Endodermal cell (in vitro differentiated cells): ENCODE measurements around the gene HSD3B2. TPM values are rescaled to one million over a fixed set of nuclear protein-coding genes. Genes with fewer than 3 reads are reported as not detected.
A peak's percentile ranks its signal among the peaks of the same experiment; 100 is the strongest.

Experiments
- DNase-seq: peaks from one replicate; pipeline ENCODE4 v3.0.0-alpha.2; 2017
- H3K27ac ChIP-seq: 2 replicates; pipeline ENCODE4 v1.5.1; 2013; ENCODE audit warnings: mild to moderate bottlenecking, low read depth, low read length, moderate library complexity
- H3K27me3 ChIP-seq: 2 replicates; pipeline ENCODE4 v1.6.1; 2013; ENCODE audit warnings: mild to moderate bottlenecking, low read length, moderate library complexity; ENCODE audit not compliant: insufficient read depth, control insufficient read depth, poor library complexity, severe bottlenecking
- H3K36me3 ChIP-seq: 2 replicates; pipeline ENCODE4 v1.7.0; 2013; ENCODE audit warnings: mild to moderate bottlenecking, low read length, moderate library complexity; ENCODE audit not compliant: control insufficient read depth, insufficient read depth
- H3K4me1 ChIP-seq: one replicate; pipeline ENCODE4 v1.7.0; 2013; ENCODE audit warnings: low read length; ENCODE audit not compliant: control insufficient read depth, insufficient read depth
- H3K4me3 ChIP-seq: 2 replicates; pipeline ENCODE4 v1.5.1; 2013; ENCODE audit warnings: mild to moderate bottlenecking, low read length, moderate library complexity
- H3K9ac ChIP-seq: 2 replicates; pipeline ENCODE4 v1.6.1; 2013; ENCODE audit warnings: mild to moderate bottlenecking, low read length, moderate library complexity; ENCODE audit not compliant: poor library complexity, severe bottlenecking; ENCODE audit errors: extremely low read depth
- H3K9me3 ChIP-seq: 2 replicates; pipeline ENCODE4 v1.6.1; 2013; ENCODE audit warnings: mild to moderate bottlenecking, low read length, moderate library complexity; ENCODE audit not compliant: control insufficient read depth
- H3K27ac Mint-ChIP-seq: 2 replicates; pipeline ENCODE4 v1.8.0; 2020; ENCODE audit warnings: mixed read lengths
- H3K27me3 Mint-ChIP-seq: 2 replicates; pipeline ENCODE4 v1.8.0; 2021; ENCODE audit warnings: mild to moderate bottlenecking, mixed read lengths; ENCODE audit not compliant: insufficient read depth
- H3K36me3 Mint-ChIP-seq: 2 replicates; pipeline ENCODE4 v1.8.0; 2020; ENCODE audit warnings: low read depth, mixed read lengths
- H3K4me1 Mint-ChIP-seq: 2 replicates; pipeline ENCODE4 v1.8.0; 2020; ENCODE audit warnings: mixed read lengths
- H3K4me3 Mint-ChIP-seq: 2 replicates; pipeline ENCODE4 v1.8.0; 2020; ENCODE audit warnings: mild to moderate bottlenecking, moderate library complexity, mixed read lengths
- H3K9me3 Mint-ChIP-seq: 2 replicates; pipeline ENCODE4 v1.8.0; 2020; ENCODE audit warnings: mild to moderate bottlenecking, mixed read lengths
- WGBS, 2 experiments: methylation state at CpG; one replicate each; pipeline versions ENCODE4 v1.1.5 to v1.1.7; 2013; ENCODE audit warnings: missing lambda C conversion rate in 2 of 2, mixed read lengths in 1 of 2; ENCODE audit not compliant: insufficient coverage in 1 of 2, insufficient read length in 1 of 2; 5-methylcytosine and 5-hydroxymethylcytosine counted together
- total RNA-seq, 2 donors: library from RNA; stranded (reverse); fragmentation: NEBNext Ultra II Directional in 1 of 2; extraction: Animal tissue kit (Norgen Biotek cat#: 25700) in 1 of 2; gene quantifications; 2 replicates in 1 of 2; 3 replicates in 1 of 2; pipeline ENCODE4 v1.2.1, GENCODE V29; 2021
- TF ChIP-seq, protein P1 (sequence below): fragments of 200-600 bp; sonication (generic); conservative IDR thresholded peaks from 2 replicates; pipeline ENCODE4 v1.5.0; 2021; ENCODE audit warnings: antibody characterized with exemption, mild to moderate bottlenecking

HSD3B2 gene
- total RNA-seq, 2 donors from 2014 or later = not detected

DNA sequence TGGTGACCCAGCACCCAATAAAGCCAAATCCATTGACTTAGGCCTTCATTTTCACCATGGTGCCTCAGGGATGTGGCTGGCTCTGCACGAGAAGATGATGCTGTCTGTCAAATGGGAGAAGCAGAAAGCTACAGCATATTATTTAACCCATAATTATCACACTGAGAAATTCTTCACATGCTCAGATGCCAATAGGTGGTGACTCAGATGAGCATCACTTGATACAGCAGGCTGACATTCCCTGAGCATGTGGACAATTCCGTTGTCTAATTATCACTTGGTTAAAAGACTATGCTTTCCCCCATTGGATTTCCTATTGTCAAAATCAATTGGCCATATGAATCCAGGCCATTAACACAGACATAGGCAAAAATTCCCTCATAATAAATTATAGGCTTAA lies 48.0 kb downstream of the HSD3B2 start:
- H3K27ac Mint-ChIP-seq = no peak overlapping the region
- no peaks in the 10 kb centered on the region for H3K4me1 ChIP-seq
- H3K27me3 Mint-ChIP-seq = no peaks in the 10 kb centered on the region
- no peaks in the 10 kb centered on the region for H3K9me3 Mint-ChIP-seq
- DNase-seq = peak; percentile 2
- 88 to 93% methylated on average over 2 of the region's 2 CpGs for WGBS, 2 experiments
- no peak overlapping the region for H3K9ac ChIP-seq
- H3K4me3 ChIP-seq = no peak overlapping the region
- H3K27ac ChIP-seq = no peak overlapping the region
- H3K4me3 Mint-ChIP-seq = no peak overlapping the region
- H3K36me3 ChIP-seq = no peaks in the 10 kb centered on the region
- H3K27me3 ChIP-seq = no peaks in the 10 kb centered on the region
- TF ChIP-seq, protein P1, sequence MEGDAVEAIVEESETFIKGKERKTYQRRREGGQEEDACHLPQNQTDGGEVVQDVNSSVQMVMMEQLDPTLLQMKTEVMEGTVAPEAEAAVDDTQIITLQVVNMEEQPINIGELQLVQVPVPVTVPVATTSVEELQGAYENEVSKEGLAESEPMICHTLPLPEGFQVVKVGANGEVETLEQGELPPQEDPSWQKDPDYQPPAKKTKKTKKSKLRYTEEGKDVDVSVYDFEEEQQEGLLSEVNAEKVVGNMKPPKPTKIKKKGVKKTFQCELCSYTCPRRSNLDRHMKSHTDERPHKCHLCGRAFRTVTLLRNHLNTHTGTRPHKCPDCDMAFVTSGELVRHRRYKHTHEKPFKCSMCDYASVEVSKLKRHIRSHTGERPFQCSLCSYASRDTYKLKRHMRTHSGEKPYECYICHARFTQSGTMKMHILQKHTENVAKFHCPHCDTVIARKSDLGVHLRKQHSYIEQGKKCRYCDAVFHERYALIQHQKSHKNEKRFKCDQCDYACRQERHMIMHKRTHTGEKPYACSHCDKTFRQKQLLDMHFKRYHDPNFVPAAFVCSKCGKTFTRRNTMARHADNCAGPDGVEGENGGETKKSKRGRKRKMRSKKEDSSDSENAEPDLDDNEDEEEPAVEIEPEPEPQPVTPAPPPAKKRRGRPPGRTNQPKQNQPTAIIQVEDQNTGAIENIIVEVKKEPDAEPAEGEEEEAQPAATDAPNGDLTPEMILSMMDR = no peak
- no peaks in the 10 kb centered on the region for H3K4me1 Mint-ChIP-seq
- H3K9me3 ChIP-seq = no peaks in the 10 kb centered on the region
- H3K36me3 Mint-ChIP-seq = no peaks in the 10 kb centered on the region

DNA sequence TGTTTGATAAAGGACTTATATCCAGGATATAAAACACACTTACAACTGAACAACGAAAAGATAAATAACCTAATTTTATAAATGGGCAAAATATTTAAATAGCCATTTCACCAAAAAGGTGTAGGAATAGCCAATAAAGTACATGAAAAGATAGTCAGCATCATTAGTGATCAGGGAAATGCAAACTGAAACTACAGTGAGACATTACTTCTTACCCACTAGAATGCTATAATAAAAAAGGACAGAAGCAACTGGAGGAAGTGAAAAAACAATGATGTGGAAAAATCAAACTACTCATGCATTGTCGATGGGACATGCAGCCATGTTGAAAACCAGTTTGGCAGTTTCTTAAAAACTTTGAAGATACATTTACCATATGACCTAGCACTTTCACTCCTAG lies 48.6 kb downstream of the HSD3B2 start:
- Histone ChIP-seq H3K36me3 (no peaks in the 10 kb centered on the region), H3K4me1 (no peaks in the 10 kb centered on the region), H3K9me3 (no peaks in the 10 kb centered on the region), H3K27me3 (no peaks in the 10 kb centered on the region), H3K9ac (no peak overlapping the region), H3K27ac (no peak overlapping the region), H3K4me3 (no peak overlapping the region)
- Mint-ChIP-seq H3K27me3 (no peaks in the 10 kb centered on the region), H3K9me3 (no peaks in the 10 kb centered on the region), H3K27ac (no peak overlapping the region), H3K36me3 (no peaks in the 10 kb centered on the region), H3K4me1 (no peaks in the 10 kb centered on the region), H3K4me3 (no peak overlapping the region)
- DNase-seq = no peak
- WGBS, 2 experiments = 83 to 96% methylated on average over 1 of the region's 2 CpGs
- TF ChIP-seq, protein P1 = no peak

DNA sequence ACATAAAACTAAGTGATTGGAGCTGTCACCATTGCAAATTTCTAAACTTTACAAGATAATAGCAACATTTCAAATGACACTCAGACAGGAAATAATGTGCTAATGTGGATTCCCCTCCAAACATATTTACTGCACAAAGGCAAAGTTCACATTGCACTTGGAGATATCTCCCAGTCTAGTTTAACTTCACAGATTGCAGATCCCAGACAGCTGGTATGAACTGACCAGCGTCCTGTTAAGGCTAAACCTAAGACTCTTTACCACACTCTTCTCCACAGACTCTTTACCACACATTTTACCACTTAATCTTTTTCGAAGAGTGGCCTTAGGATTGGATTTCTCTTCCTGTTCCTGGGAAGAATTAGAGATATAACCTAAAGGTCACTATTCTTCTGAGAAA lies 51.5 kb downstream of the HSD3B2 start:
- H3K4me3 ChIP-seq = no peak overlapping the region
- H3K9ac ChIP-seq = no peak overlapping the region
- TF ChIP-seq, protein P1 = no peak
- H3K27me3 Mint-ChIP-seq = peaks cover 3% of the 10 kb centered on the region
- H3K27ac ChIP-seq = no peak overlapping the region
- peak; percentile 7 for DNase-seq
- no peaks in the 10 kb centered on the region for H3K4me1 Mint-ChIP-seq
- H3K4me1 ChIP-seq = no peaks in the 10 kb centered on the region
- no peaks in the 10 kb centered on the region for H3K9me3 Mint-ChIP-seq
- H3K27ac Mint-ChIP-seq = no peak overlapping the region
- no peaks in the 10 kb centered on the region for H3K36me3 Mint-ChIP-seq
- 74 to 82% methylated on average over 2 of the region's 2 CpGs for WGBS, 2 experiments
- H3K9me3 ChIP-seq = no peaks in the 10 kb centered on the region
- no peaks in the 10 kb centered on the region for H3K27me3 ChIP-seq
- no peaks in the 10 kb centered on the region for H3K36me3 ChIP-seq
- H3K4me3 Mint-ChIP-seq = no peak overlapping the region
